Left lung (tissue), 10 donors: ENCODE measurements around the gene AK2. TPM values are rescaled to one million over a fixed set of nuclear protein-coding genes. Genes with fewer than 3 reads are reported as not detected.

Experiments used
- ATAC-seq: fragments of 200-7000 bp; cut with Tn5 transposase; one replicate; pipeline ENCODE4 v1.9.1; 2020; ENCODE audit warnings: moderate library complexity
- DNase-seq, 4 donors: peaks; one replicate each; pipeline ENCODE4 v3.0.0-alpha.2; 2013 to 2020
- H3K27ac ChIP-seq, 2 donors: fragments of 200-600 bp; sonication (generic) in 1 of 2; one replicate each; pipeline versions ENCODE4 v1.5.0 to v1.8.0; 2020 to 2021
- H3K27me3 ChIP-seq, 2 donors: fragments of 200-600 bp; sonication (generic) in 1 of 2; one replicate each; pipeline versions ENCODE4 v1.5.0 to v1.8.0; 2020 to 2021
- H3K36me3 ChIP-seq, 2 donors: fragments of 200-600 bp; sonication (generic) in 1 of 2; one replicate each; pipeline versions ENCODE4 v1.5.0 to v1.8.0; 2020 to 2021
- H3K4me1 ChIP-seq, 2 donors: fragments of 200-600 bp; one replicate each; pipeline ENCODE4 v1.8.0; 2021
- H3K4me3 ChIP-seq, 2 donors: fragments of 200-600 bp; sonication (generic) in 1 of 2; one replicate each; pipeline versions ENCODE4 v1.5.0 to v1.8.0; 2020 to 2021; ENCODE audit warnings: mild to moderate bottlenecking in 1 of 2
- H3K9me3 ChIP-seq, 2 donors: fragments of 200-600 bp; sonication (generic) in 1 of 2; one replicate each; pipeline versions ENCODE4 v1.5.0 to v1.8.0; 2020 to 2021
- intact Hi-C, 2 donors: fragments of 100-400 bp; cut with DNase I; formaldehyde crosslinking; loops; one replicate each; pipeline versions ENCODE4 v1.11.2 to v1.14.2; 2022
- polyA plus RNA-seq, 6 donors: library from polyadenylated mRNA; unstranded; fragments of 120-200 nt; gene quantifications; one replicate each; pipeline ENCODE4 v1.2.1, GENCODE V29; 2013; ENCODE audit not compliant: insufficient read length in 6 of 6
- total RNA-seq, 2 donors: library from RNA; stranded (reverse); fragmentation: NEBNext Ultra II Directional; extraction: Animal tissue kit (Norgen Biotek cat#: 25700); gene quantifications; one replicate each; pipeline ENCODE4 v1.2.1, GENCODE V29; 2021
- TF ChIP-seq, protein P1 (sequence below), 2 donors: fragments of 200-600 bp; sonication (generic) in 1 of 2; IDR thresholded peaks; one replicate each; pipeline versions ENCODE4 v1.5.0 to v1.8.0; 2021; ENCODE audit warnings: antibody characterized with exemption in 2 of 2
- donor health status: DM: no; HTN: yes; CAD: no.
- donor health status: DM: no; HTN: no; CAD: no.

AK2 gene
- total and polyA plus RNA-seq, 8 donors, result 119 to 188 (median 165) TPM

DNA sequence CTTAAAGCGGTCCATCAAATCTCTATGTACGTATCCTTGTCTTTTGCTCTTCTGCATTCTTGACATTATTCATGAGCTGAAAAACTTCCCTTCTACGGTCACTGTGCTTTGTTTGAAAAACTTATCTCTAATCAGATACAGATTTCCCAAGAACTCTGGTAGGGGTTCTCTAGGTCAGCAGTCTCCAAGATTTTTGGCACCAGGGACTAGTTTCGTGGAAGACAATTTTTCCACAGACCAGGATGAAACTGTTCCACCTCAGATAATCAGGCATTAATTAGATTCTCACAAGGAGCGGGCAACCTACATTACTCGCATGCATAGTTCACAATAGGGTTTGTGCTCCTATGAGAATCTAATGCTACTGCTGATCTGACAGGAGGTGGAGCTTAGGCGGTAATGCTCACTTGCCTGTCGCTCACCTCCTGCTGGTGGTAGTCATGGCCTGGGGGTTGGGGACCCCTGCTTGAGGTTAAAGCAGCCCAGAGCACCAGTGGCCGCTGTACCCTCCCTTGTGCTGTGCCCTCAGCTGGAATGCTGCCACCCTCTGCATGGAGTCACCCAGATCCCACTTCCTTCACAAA, 30.8 kb downstream of the AK2 start:
- Histone ChIP-seq H3K27me3 (no peaks in the 10 kb centered on the region), H3K36me3 (no peaks in the 10 kb centered on the region), H3K9me3 (no peaks in the 10 kb centered on the region), H3K27ac (no peak overlapping the region), H3K4me3 (no peak overlapping the region), H3K4me1 (peaks cover 39 to 65% of the 10 kb centered on the region in 2 donors)
- ATAC-seq, result no peak
- TF ChIP-seq, protein P1, sequence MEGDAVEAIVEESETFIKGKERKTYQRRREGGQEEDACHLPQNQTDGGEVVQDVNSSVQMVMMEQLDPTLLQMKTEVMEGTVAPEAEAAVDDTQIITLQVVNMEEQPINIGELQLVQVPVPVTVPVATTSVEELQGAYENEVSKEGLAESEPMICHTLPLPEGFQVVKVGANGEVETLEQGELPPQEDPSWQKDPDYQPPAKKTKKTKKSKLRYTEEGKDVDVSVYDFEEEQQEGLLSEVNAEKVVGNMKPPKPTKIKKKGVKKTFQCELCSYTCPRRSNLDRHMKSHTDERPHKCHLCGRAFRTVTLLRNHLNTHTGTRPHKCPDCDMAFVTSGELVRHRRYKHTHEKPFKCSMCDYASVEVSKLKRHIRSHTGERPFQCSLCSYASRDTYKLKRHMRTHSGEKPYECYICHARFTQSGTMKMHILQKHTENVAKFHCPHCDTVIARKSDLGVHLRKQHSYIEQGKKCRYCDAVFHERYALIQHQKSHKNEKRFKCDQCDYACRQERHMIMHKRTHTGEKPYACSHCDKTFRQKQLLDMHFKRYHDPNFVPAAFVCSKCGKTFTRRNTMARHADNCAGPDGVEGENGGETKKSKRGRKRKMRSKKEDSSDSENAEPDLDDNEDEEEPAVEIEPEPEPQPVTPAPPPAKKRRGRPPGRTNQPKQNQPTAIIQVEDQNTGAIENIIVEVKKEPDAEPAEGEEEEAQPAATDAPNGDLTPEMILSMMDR (IDR thresholded peaks at IDR 0.05), result no peak
- intact Hi-C loops, result no loop called here
- DNase-seq, result no peak

DNA sequence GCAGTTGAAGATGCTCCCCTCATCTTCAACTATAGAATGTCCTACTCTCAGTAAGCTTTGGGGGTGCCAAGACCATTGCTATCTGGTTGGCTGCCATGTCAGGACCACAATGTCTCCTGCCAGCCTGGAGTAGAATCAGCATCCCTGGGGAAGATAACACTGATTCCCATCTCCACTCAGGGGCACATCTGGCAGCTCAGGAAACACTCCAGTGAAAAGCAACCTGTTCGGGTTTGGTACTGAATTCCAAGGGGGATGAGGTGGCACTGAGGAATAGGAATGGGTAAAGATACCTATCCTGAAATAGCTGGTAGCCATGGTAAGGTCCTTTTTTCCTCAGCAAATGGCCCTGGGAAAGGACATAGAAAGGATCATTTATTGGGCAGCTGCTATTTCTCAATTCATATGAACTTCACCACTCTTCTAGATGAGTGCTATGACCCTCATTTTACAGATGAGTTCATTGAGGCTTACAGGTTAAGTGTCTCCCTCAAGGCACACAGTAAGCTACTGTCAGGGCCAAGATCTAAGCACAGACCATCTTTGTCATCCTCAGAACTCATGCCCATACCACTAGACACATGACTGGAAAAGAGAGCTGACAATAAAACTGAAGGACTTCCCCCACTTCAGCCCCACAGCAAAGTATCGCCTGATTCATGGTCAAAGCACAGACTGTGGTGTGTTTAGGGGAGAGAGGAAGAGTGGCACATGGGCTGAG, 31.4 kb downstream of the AK2 start:
- Histone ChIP-seq H3K27me3 (no peaks in the 10 kb centered on the region), H3K4me1 (peaks cover 32 to 65% of the 10 kb centered on the region in 2 donors), H3K9me3 (no peaks in the 10 kb centered on the region), H3K4me3 (no peak overlapping the region), H3K27ac (no peak overlapping the region), H3K36me3 (no peaks in the 10 kb centered on the region)
- DNase-seq, result no peak
- TF ChIP-seq, protein P1 (IDR thresholded peaks at IDR 0.05), result no peak
- intact Hi-C loops, result no loop called here
- ATAC-seq, result no peak

DNA sequence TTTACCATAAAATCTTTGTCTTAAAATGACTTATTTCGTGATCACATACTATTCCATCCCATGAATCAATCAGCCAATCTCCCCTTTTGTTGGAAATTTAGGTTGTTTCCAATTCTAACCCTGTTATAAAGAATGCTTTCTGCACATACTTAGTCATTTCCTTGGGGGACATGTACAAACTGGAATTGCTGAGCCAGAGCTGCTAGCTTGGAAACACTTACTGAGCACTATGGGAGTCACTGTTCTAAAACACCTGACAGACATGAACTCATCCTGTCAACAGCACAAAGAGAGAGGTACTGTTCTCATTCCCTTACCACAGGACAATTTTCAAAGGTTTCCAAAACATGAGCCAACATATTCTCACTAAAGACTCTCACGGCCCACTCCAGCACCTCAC, 32.1 kb downstream of the AK2 start:
- peaks cover 30 to 64% of the 10 kb centered on the region in 2 donors for H3K4me1 ChIP-seq
- no peaks in the 10 kb centered on the region for H3K27me3 ChIP-seq
- no peak overlapping the region for H3K27ac ChIP-seq
- intact Hi-C loops, result no loop called here
- DNase-seq, result no peak
- H3K9me3 ChIP-seq, result no peaks in the 10 kb centered on the region
- no peak overlapping the region for H3K4me3 ChIP-seq
- no peak for ATAC-seq
- H3K36me3 ChIP-seq, result no peaks in the 10 kb centered on the region
- TF ChIP-seq, protein P1 (IDR thresholded peaks at IDR 0.05), result no peak

DNA sequence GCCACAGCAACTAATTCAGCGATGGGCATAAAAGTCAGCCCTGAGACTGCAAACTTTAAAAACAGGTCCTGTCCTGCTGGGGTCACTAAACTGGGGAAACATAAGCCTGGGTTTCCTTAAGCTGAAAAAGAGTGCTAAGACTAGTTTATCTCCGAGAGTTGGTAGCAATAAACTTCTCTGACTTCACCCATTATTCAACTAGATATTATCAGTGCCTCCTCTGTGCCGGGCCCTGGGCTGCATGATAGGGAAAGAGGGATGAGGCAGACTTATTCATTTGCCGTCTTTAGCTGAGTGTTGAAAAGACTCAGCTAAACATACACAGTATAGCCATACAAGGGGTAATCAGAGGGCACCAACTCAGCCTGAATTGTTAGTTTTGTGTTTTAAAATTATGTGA, 33.0 kb downstream of the AK2 start:
- TF ChIP-seq, protein P1 (IDR thresholded peaks at IDR 0.05), result no peak
- Histone ChIP-seq H3K36me3 (no peaks in the 10 kb centered on the region), H3K27me3 (no peaks in the 10 kb centered on the region), H3K4me3 (no peak overlapping the region), H3K27ac (no peak overlapping the region), H3K4me1 (peaks cover 22 to 64% of the 10 kb centered on the region in 2 donors), H3K9me3 (no peaks in the 10 kb centered on the region)
- DNase-seq (no peak), ATAC-seq (no peak)
- intact Hi-C loops, result no loop called here

- Histone ChIP-seq H3K9me3 (no peaks in the 10 kb centered on the region), H3K4me1 (peaks cover 22 to 64% of the 10 kb centered on the region in 2 donors), H3K27ac (no peak overlapping the region), H3K4me3 (no peak overlapping the region), H3K27me3 (no peaks in the 10 kb centered on the region), H3K36me3 (no peaks in the 10 kb centered on the region)
- intact Hi-C loops, result no loop called here
- ATAC-seq (no peak), DNase-seq (no peak)
- TF ChIP-seq, protein P1 (IDR thresholded peaks at IDR 0.05), result no peak
Measured at GRCh38 chr1:33002006-33002405, 34.7 kb downstream of the AK2 start.
